Activated T-helper 2 cell treated with anti-CD3 and anti-CD28 coated beads, Interferon-gamma antibody, Interleukin-2, Interleukin-4, amounts not matched to agents 10 μg/mL and 5 μg/mL and 100 μg/mL, durations not matched to agents 14 hours and 24 hours and 36 hours (primary cell): Measurements from ENCODE around the gene RETSAT. TPM values are rescaled to one million over a fixed set of nuclear protein-coding genes. Genes with fewer than 3 reads are reported as not detected.
A peak's percentile ranks its signal among the peaks of the same experiment; 100 is the strongest.

ENCODE experiments used
- DNase-seq: peaks from one replicate; pipeline ENCODE4 v3.0.0; 2021; ENCODE audit warnings: low spot score
- H3K27ac Mint-ChIP-seq: one replicate; pipeline ENCODE4 v1.8.0; 2021; ENCODE audit warnings: mixed read lengths
- H3K27me3 Mint-ChIP-seq: one replicate; pipeline ENCODE4 v1.8.0; 2021; ENCODE audit warnings: low read depth, mixed read lengths
- H3K36me3 Mint-ChIP-seq: one replicate; pipeline ENCODE4 v1.8.0; 2021; ENCODE audit warnings: low read depth, mixed read lengths
- H3K4me1 Mint-ChIP-seq: one replicate; pipeline ENCODE4 v1.8.0; 2021; ENCODE audit warnings: low read depth, mixed read lengths
- H3K4me3 Mint-ChIP-seq: one replicate; pipeline ENCODE4 v1.8.0; 2021; ENCODE audit warnings: low read depth, mild to moderate bottlenecking, moderate library complexity, mixed read lengths
- H3K9me3 Mint-ChIP-seq: one replicate; pipeline ENCODE4 v1.8.0; 2021; ENCODE audit warnings: mixed read lengths
- intact Hi-C: fragments of 100-400 bp; cut with micrococcal nuclease; formaldehyde crosslinking; loops from one replicate; pipeline ENCODE4 v1.15.1; 2023
- total RNA-seq: library from RNA; stranded (reverse); gene quantifications from 2 replicates; pipeline ENCODE4 v1.2.3, GENCODE V29; 2022

Gene RETSAT
- total RNA-seq, 1 donor from 2014 or later, result 29.6 TPM

DNA sequence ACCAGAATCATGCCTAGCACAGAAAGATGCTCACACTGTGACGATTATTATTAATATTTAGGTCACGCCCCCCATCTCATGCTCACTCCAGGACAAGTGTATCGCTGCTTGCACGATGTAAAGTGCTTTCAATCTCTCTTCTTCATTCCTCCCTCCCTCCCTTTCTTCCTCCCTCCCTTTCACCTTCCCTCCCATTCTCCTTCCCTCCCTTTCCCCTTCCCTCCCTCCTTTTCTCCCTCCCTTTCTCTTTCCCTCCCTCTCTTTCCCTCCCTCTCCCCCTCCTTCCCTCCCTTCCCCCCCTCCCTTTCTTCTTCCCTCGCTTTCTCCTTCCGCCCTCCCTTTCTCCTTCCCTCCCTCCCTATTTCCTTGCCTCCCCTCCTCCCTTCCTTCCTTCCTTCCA lies 46.1 kb downstream of the RETSAT start:
- H3K27me3 Mint-ChIP-seq, result no peaks in the 10 kb centered on the region
- no peak for DNase-seq
- H3K4me1 Mint-ChIP-seq, result peaks cover 17% of the 10 kb centered on the region
- H3K9me3 Mint-ChIP-seq, result no peaks in the 10 kb centered on the region
- peaks cover 11% of the 10 kb centered on the region for H3K36me3 Mint-ChIP-seq
- no peak overlapping the region for H3K4me3 Mint-ChIP-seq
- no peak overlapping the region for H3K27ac Mint-ChIP-seq
- intact Hi-C loops, result no loop called here

DNA sequence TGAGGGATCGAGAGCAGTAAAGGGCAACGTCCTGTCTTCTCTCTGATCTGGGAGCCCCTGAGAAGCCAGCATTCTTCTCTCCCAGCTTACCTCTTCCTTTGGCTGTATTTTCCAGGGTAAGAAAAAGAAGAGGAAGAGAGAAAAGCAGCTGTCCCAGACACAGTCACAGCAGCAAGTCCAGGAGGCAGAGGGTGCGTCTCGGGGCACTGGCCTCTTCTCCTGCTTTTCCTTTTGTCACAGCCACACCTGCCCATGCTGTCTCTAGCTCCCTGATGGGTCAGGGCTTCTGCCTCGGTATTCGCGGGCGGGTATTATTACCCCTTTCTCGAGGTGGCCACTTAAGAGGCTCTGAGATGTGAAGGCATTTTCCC lies 46.8 kb downstream of the RETSAT start:
- Mint-ChIP-seq H3K4me3 (peak overlapping the region; percentile 9), H3K4me1 (peaks cover 17% of the 10 kb centered on the region), H3K27ac (no peak overlapping the region), H3K9me3 (no peaks in the 10 kb centered on the region), H3K36me3 (peaks cover 11% of the 10 kb centered on the region), H3K27me3 (no peaks in the 10 kb centered on the region)
- no peak for DNase-seq
- intact Hi-C loops, result no loop called here

DNA sequence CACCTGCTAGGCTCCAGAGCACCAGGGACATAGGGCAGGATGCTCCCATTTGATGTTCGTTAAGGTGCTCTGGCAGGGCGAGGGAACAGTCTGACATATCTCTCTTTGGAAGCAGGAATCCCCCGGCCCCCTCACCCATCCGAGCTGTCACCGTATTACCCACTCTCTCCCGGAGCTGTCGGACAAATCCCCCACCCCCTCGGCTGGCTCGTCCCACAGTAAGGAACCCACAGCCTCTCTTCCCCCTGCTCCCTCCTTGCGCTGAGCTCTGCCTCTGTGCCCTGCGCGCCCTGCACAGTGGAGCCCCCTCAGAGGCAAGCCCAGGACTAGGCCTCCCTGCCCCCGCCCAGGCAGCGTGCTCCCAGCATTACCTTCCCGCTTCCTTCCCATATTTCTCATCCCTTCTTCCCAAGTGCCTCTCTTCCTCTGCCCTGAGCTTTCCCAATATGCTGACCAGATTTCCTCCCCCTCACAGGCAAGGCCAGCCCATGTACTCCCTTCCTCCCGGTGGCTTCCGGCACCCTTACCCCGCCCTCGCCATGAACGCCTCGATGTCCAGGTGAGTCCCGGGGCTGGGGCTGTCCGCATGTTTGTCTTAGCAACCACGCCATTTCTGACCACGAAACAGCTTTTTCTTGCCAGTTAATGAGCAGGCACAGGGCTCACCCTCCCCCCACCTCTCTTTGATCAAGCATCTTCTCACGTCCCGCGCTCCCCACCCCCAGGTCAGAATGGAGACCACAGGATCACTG lies 50.4 kb downstream of the RETSAT start:
- Mint-ChIP-seq H3K4me3 (no peak overlapping the region), H3K27ac (no peak overlapping the region), H3K9me3 (no peaks in the 10 kb centered on the region), H3K36me3 (no peaks in the 10 kb centered on the region), H3K27me3 (peaks cover 5% of the 10 kb centered on the region), H3K4me1 (peaks cover 4% of the 10 kb centered on the region)
- no peak for DNase-seq
- intact Hi-C loops, result no loop called here

DNA sequence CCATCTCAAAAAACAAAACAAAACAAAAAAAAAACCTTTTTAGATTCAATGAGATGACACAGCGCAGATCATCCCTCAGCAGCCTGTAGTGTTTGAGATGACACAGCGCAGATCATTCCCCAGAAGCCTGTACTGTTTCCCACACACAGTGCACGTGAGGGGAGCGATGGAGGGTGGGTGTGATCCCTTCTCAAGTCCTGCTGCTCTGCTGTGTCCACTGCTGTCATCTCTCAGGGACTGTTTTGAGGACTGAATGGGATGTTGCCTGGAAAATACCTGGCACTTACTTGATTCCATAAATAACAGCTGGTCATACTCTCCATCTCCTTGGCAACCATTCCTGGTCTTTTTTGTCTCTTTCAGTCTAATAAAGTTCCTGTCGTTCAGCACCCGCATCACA lies 52.2 kb downstream of the RETSAT start:
- no peak for DNase-seq
- H3K4me1 Mint-ChIP-seq, result peaks cover 5% of the 10 kb centered on the region
- H3K36me3 Mint-ChIP-seq, result no peaks in the 10 kb centered on the region
- no peak overlapping the region for H3K4me3 Mint-ChIP-seq
- no peak overlapping the region for H3K27ac Mint-ChIP-seq
- intact Hi-C loops, result no loop called here
- H3K27me3 Mint-ChIP-seq, result peaks cover 7% of the 10 kb centered on the region
- H3K9me3 Mint-ChIP-seq, result no peaks in the 10 kb centered on the region

Other genes starting within 250 kb of the RETSAT start
- gene TCF7L1, start 221.1 kb downstream of the RETSAT start, total RNA-seq, result 0.11 and 0.18 TPM in 2 replicates
- 94.0 and 96.5 TPM in 2 replicates for gene TGOLN2, start 26.5 kb downstream of the RETSAT start, total RNA-seq
- gene ELMOD3, start 241 bp upstream of the RETSAT start, total RNA-seq, result 17.0 and 18.9 TPM in 2 replicates
- gene CAPG, start 55.8 kb upstream of the RETSAT start, total RNA-seq, result 145 and 146 TPM in 2 replicates
- 0.48 and 1.3 TPM in 2 replicates for gene SH2D6, start 64.2 kb upstream of the RETSAT start, total RNA-seq
- gene MAT2A, start 184.6 kb upstream of the RETSAT start, total RNA-seq, result 395 and 403 TPM in 2 replicates
- gene GGCX, start 207.0 kb upstream of the RETSAT start, total RNA-seq, result 25.1 and 27.0 TPM in 2 replicates
- gene VAMP8, start 223.1 kb upstream of the RETSAT start, total RNA-seq, result 99.7 and 101 TPM in 2 replicates
- gene VAMP5, start 229.9 kb upstream of the RETSAT start, total RNA-seq, result 41.0 and 41.3 TPM in 2 replicates
- 130 and 134 TPM in 2 replicates for gene RNF181, start 241.2 kb upstream of the RETSAT start, total RNA-seq
- 6.5 and 7.0 TPM in 2 replicates for gene TMEM150A, start 248.2 kb upstream of the RETSAT start, total RNA-seq